IMR-90 (cell line): ENCODE measurements around the gene KCNK7. TPM values are rescaled to one million over a fixed set of nuclear protein-coding genes. Genes with fewer than 3 reads are reported as not detected.

Source experiments
- ATAC-seq: fragments of 200-7000 bp; cut with Tn5 transposase; 2 replicates; pipeline ENCODE4 v1.9.1; 2020; ENCODE audit warnings: low read depth, mild to moderate bottlenecking, moderate library complexity
- BruUV-seq: library from RNA; stranded (reverse); fragments of 400-500 nt; replicated peaks from 2 replicates; lab custom pipeline; 2021; lab: Mats Ljungman, UMichigan
- CTCF ChIA-PET: fragments of 300-600 bp; formaldehyde crosslinking; extraction: SDS; loops from one replicate; lab custom pipeline; 2021; ENCODE audit warnings: antibody characterized with exemption; lab: Yijun Ruan, JAX
- POLR2A ChIA-PET: fragments of 300-600 bp; sonication (Branson Sonifier 250); formaldehyde crosslinking; loops from one replicate; lab custom pipeline; 2022; ENCODE audit warnings: antibody characterized with exemption; ENCODE audit not compliant: unreplicated experiment; lab: Charles Lee
- DNase-seq: peaks from one replicate; pipeline ENCODE4 v3.0.0; 2013
- H2AFZ ChIP-seq: replicated peaks from 2 replicates; pipeline ENCODE3; 2013; ENCODE audit warnings: low read length, mild to moderate bottlenecking; ENCODE audit not compliant: poor library complexity
- H2AK5ac ChIP-seq: 2 replicates; pipeline ENCODE4 v1.6.1; 2013; ENCODE audit warnings: low read depth, low read length, inconsistent platforms
- H2AK9ac ChIP-seq: replicated peaks from 2 replicates; pipeline ENCODE3; 2013; ENCODE audit warnings: mild to moderate bottlenecking, low read depth, low read length, moderate library complexity; ENCODE audit not compliant: poor library complexity
- H2BK120ac ChIP-seq: 2 replicates; pipeline ENCODE4 v1.6.1; 2013; ENCODE audit warnings: low read depth, low read length, inconsistent platforms
- H2BK15ac ChIP-seq: 3 replicates; pipeline ENCODE4 v1.6.1; 2013; ENCODE audit warnings: low read depth, low read length, inconsistent platforms
- H2BK20ac ChIP-seq: 2 replicates; pipeline ENCODE4 v1.6.1; 2013; ENCODE audit warnings: low read depth, mild to moderate bottlenecking, inconsistent platforms, low read length, moderate library complexity
- H2BK5ac ChIP-seq: 2 replicates; pipeline ENCODE4 v1.6.1; 2013; ENCODE audit warnings: mild to moderate bottlenecking, low read depth, low read length, inconsistent platforms; ENCODE audit not compliant: poor library complexity, severe bottlenecking
- H3K14ac ChIP-seq: replicated peaks from 2 replicates; pipeline ENCODE4 v1.6.1; 2013; ENCODE audit warnings: low read depth, low read length, inconsistent platforms
- H3K18ac ChIP-seq: 2 replicates; pipeline ENCODE4 v1.6.1; 2013; ENCODE audit warnings: low read depth, low read length, control low read depth
- H3K23ac ChIP-seq: 2 replicates; pipeline ENCODE4 v1.6.1; 2013; ENCODE audit warnings: low read depth, low read length, inconsistent platforms
- H3K27ac ChIP-seq: 2 replicates; pipeline ENCODE4 v1.5.1; 2013; ENCODE audit warnings: mild to moderate bottlenecking, control low read depth, low read length; ENCODE audit not compliant: insufficient read depth
- H3K27me3 ChIP-seq: 2 replicates; pipeline ENCODE4 v1.6.1; 2013; ENCODE audit warnings: low read length; ENCODE audit not compliant: control insufficient read depth, insufficient read depth
- H3K36me3 ChIP-seq: 2 replicates; pipeline ENCODE4 v1.6.1; 2013; ENCODE audit warnings: low read length, mixed read lengths; ENCODE audit not compliant: control insufficient read depth, insufficient read depth
- H3K4ac ChIP-seq: 2 replicates; pipeline ENCODE4 v1.6.1; 2013; ENCODE audit warnings: low read depth, low read length, inconsistent platforms
- H3K4me1 ChIP-seq: 2 replicates; pipeline ENCODE4 v1.6.1; 2013; ENCODE audit warnings: low read length, mixed read lengths; ENCODE audit not compliant: control insufficient read depth, insufficient read depth
- H3K4me2 ChIP-seq: 2 replicates; pipeline ENCODE4 v1.6.1; 2013; ENCODE audit warnings: low read depth, mild to moderate bottlenecking, control low read depth, low read length, moderate library complexity
- H3K4me3 ChIP-seq: 2 replicates; pipeline ENCODE4 v1.5.1; 2013; ENCODE audit warnings: low read depth, mild to moderate bottlenecking, control low read depth, low read length, moderate library complexity; ENCODE audit not compliant: insufficient read depth
- H3K56ac ChIP-seq: 2 replicates; pipeline ENCODE4 v1.6.1; 2013; ENCODE audit warnings: low read length, inconsistent platforms; ENCODE audit not compliant: insufficient read depth; ENCODE audit errors: extremely low read depth
- H3K79me1 ChIP-seq, 2 experiments: 2 replicates each; pipeline ENCODE4 v1.6.1; 2013; ENCODE audit warnings: low read length in 2 of 2, inconsistent platforms in 1 of 2, low read depth in 1 of 2
- H3K9ac ChIP-seq: 2 replicates; pipeline ENCODE4 v1.6.1; 2013; ENCODE audit warnings: low read depth, low read length, control low read depth
- H3K9me1 ChIP-seq: 2 replicates; pipeline ENCODE4 v1.6.1; 2013; ENCODE audit warnings: low read length, inconsistent platforms; ENCODE audit not compliant: insufficient read depth
- H3K9me3 ChIP-seq: 2 replicates; pipeline ENCODE4 v1.6.1; 2013; ENCODE audit warnings: low read length; ENCODE audit not compliant: control insufficient read depth, insufficient read depth
- H4K20me1 ChIP-seq: 2 replicates; pipeline ENCODE4 v1.6.1; 2013; ENCODE audit warnings: low read length, inconsistent platforms; ENCODE audit not compliant: insufficient read depth
- H4K5ac ChIP-seq: 2 replicates; pipeline ENCODE4 v1.6.1; 2013; ENCODE audit warnings: mild to moderate bottlenecking, low read depth, low read length, control low read depth
- H4K8ac ChIP-seq, 2 experiments: 2 replicates each; pipeline ENCODE4 v1.6.1; 2013; ENCODE audit warnings: low read depth in 2 of 2, low read length in 2 of 2, control low read depth in 1 of 2, inconsistent platforms in 1 of 2
- H4K91ac ChIP-seq: 2 replicates; pipeline ENCODE4 v1.6.1; 2013; ENCODE audit warnings: low read depth, low read length, inconsistent platforms; ENCODE audit not compliant: insufficient read depth
- BHLHE40 ChIP-seq: fragments of 150-350 bp; IDR thresholded peaks from 2 replicates; pipeline ENCODE4 v1.6.1; 2016; ENCODE audit warnings: mild to moderate bottlenecking, low read depth, low read length
- FOS ChIP-seq: fragments of 150-350 bp; IDR thresholded peaks from 2 replicates; pipeline ENCODE4 v1.6.1; 2016; ENCODE audit warnings: low read depth, low read length
- MXI1 ChIP-seq: IDR thresholded peaks from 2 replicates; pipeline ENCODE4 v1.6.1; 2012; ENCODE audit warnings: low read depth, mild to moderate bottlenecking, low read length, moderate library complexity, borderline replicate concordance
- POLR2A ChIP-seq: IDR thresholded peaks from 2 replicates; pipeline ENCODE4 v1.6.1; 2012; ENCODE audit warnings: mild to moderate bottlenecking, low read depth, low read length
- RAD21 ChIP-seq: IDR thresholded peaks from 2 replicates; pipeline ENCODE4 v1.6.1; 2012; ENCODE audit warnings: low read length, improper control_type of control experiment
- RCOR1 ChIP-seq: IDR thresholded peaks from 2 replicates; pipeline ENCODE4 v1.6.1; 2012; ENCODE audit warnings: mild to moderate bottlenecking, low read length, improper control_type of control experiment; ENCODE audit not compliant: insufficient replicate concordance
- RFX5 ChIP-seq: IDR thresholded peaks from 2 replicates; pipeline ENCODE4 v1.8.0; 2012; ENCODE audit warnings: low read depth, mild to moderate bottlenecking, low read length, moderate library complexity
- WGBS, 2 experiments: methylation state at CpG; one replicate each; pipeline versions ENCODE4 v1.1.5 to v1.1.7; 2013; ENCODE audit warnings: missing lambda C conversion rate in 2 of 2; ENCODE audit not compliant: insufficient read length in 1 of 2; ENCODE audit errors: extremely low coverage in 2 of 2; 5-methylcytosine and 5-hydroxymethylcytosine counted together
- dilution Hi-C: fragments of 300-500 bp; cut with HindIII; formaldehyde crosslinking; loops from one replicate; pipeline ENCODE4 v1.14.3; 2018; ENCODE audit warnings: low sequenced_read_pairs; ENCODE audit not compliant: unreplicated experiment
- in situ Hi-C: fragments of 300-500 bp; cut with MboI; formaldehyde crosslinking; loops from 3 replicates; pipeline ENCODE4 v1.14.3; 2019; ENCODE audit warnings: low sequenced_read_pairs, inconsistent platforms, mixed read lengths
- intact Hi-C: fragments of 100-400 bp; cut with micrococcal nuclease; formaldehyde crosslinking; loops from 2 replicates; pipeline ENCODE4 v1.10.0; 2022
- polyA plus RNA-seq, 3 experiments: library from polyadenylated mRNA; depleted of rRNA; stranded (reverse); fragments of >200 nt; gene quantifications; 2 replicates each; pipeline ENCODE4 v1.2.3, GENCODE V29; 2012; ENCODE audit warnings: low replicate concordance in 1 of 3
- total RNA-seq: library from RNA; depleted of rRNA; stranded (reverse); fragments of >200 nt; gene quantifications from 2 replicates; pipeline ENCODE4 v1.2.3, GENCODE V29; 2012
- TF ChIP-seq, protein P1 (sequence below): fragments of 150-350 bp; IDR thresholded peaks from 2 replicates; pipeline ENCODE4 v1.6.1; 2016; ENCODE audit warnings: low read depth, mild to moderate bottlenecking, low read length, moderate library complexity, borderline replicate concordance
- TF ChIP-seq, protein P2 (sequence below): conservative IDR thresholded peaks from 2 replicates; pipeline ENCODE4 v1.5.1; 2012; ENCODE audit warnings: mild to moderate bottlenecking, low read depth, low read length, improper control_type of control experiment

KCNK7 gene
- total and polyA plus RNA-seq, 2 of the 4 experiments (the other 2 are of a cell fraction) = 0.09 TPM; not detected in 1

DNA sequence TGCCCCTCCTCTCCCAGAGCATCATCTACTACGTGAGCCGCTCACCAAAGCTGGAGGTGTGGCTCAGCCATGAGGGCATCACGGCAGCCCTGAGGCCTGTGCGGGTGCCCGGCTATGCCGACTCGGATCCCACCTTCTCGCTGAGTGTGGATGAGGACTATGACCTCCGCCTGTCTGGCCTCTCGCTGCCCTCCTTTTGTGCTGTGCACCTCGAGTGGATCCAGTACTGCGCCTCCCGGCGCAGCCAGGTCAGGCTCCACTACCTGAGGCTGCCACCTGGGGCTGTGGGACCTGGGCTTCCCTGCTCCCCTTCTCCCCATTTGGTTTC, 38.5 kb upstream of the KCNK7 start:
- no peak overlapping the region for H3K14ac ChIP-seq
- no peak overlapping the region for H2BK5ac ChIP-seq
- no peaks in the 10 kb centered on the region for H3K27me3 ChIP-seq
- no peak overlapping the region for H2BK20ac ChIP-seq
- intact Hi-C loops = no loop called here
- peaks cover 15 to 22% of the 10 kb centered on the region in 2 experiments for H3K79me1 ChIP-seq
- no peaks in the 10 kb centered on the region; the same call in 1 of the 2 replicates for H3K9me1 ChIP-seq
- ChIA-PET CTCF (no interaction called here), POLR2A (no interaction called here)
- no peak overlapping the region for H2AK5ac ChIP-seq
- H3K23ac ChIP-seq = no peak overlapping the region
- H4K8ac ChIP-seq = no peak overlapping the region
- no TSS peak for BruUV-seq
- H2BK15ac ChIP-seq = no peak overlapping the region
- peaks cover 12% of the 10 kb centered on the region; the same call in 1 of the 2 replicates for H4K20me1 ChIP-seq
- no peak overlapping the region for H2AFZ ChIP-seq
- H3K4me1 ChIP-seq = peaks cover 6% of the 10 kb centered on the region
- H2AK9ac ChIP-seq = no peak overlapping the region
- H4K5ac ChIP-seq = no peak overlapping the region
- no peak overlapping the region for H3K4ac ChIP-seq
- in situ Hi-C loops = no loop called here
- no peak overlapping the region for H4K91ac ChIP-seq
- dilution Hi-C loops = no loop called here
- H3K9ac ChIP-seq = no peak overlapping the region
- no peak for TF ChIP-seq MXI1
- TF ChIP-seq RAD21 = no peak
- TF ChIP-seq RFX5 = no peak
- TF ChIP-seq, protein P1, sequence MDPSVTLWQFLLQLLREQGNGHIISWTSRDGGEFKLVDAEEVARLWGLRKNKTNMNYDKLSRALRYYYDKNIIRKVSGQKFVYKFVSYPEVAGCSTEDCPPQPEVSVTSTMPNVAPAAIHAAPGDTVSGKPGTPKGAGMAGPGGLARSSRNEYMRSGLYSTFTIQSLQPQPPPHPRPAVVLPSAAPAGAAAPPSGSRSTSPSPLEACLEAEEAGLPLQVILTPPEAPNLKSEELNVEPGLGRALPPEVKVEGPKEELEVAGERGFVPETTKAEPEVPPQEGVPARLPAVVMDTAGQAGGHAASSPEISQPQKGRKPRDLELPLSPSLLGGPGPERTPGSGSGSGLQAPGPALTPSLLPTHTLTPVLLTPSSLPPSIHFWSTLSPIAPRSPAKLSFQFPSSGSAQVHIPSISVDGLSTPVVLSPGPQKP = no peak
- no peak for TF ChIP-seq FOS
- no peak for TF ChIP-seq BHLHE40
- TF ChIP-seq RCOR1 = no peak
- TF ChIP-seq POLR2A = no peak
- TF ChIP-seq, protein P2, sequence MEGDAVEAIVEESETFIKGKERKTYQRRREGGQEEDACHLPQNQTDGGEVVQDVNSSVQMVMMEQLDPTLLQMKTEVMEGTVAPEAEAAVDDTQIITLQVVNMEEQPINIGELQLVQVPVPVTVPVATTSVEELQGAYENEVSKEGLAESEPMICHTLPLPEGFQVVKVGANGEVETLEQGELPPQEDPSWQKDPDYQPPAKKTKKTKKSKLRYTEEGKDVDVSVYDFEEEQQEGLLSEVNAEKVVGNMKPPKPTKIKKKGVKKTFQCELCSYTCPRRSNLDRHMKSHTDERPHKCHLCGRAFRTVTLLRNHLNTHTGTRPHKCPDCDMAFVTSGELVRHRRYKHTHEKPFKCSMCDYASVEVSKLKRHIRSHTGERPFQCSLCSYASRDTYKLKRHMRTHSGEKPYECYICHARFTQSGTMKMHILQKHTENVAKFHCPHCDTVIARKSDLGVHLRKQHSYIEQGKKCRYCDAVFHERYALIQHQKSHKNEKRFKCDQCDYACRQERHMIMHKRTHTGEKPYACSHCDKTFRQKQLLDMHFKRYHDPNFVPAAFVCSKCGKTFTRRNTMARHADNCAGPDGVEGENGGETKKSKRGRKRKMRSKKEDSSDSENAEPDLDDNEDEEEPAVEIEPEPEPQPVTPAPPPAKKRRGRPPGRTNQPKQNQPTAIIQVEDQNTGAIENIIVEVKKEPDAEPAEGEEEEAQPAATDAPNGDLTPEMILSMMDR = no peak
- no peak overlapping the region for H3K27ac ChIP-seq
- H3K9me3 ChIP-seq = no peaks in the 10 kb centered on the region
- peaks cover 64% of the 10 kb centered on the region for H3K36me3 ChIP-seq
- WGBS, 2 experiments = 97% methylated on average over 5 of the region's 14 CpGs; no CpG with 5 or more reads in 1 of the 2 experiments
- DNase-seq (no peak), ATAC-seq (no peak)
- no peak overlapping the region for H2BK120ac ChIP-seq
- no peak overlapping the region for H3K18ac ChIP-seq
- no peak overlapping the region for H3K4me2 ChIP-seq
- no peak overlapping the region for H3K56ac ChIP-seq
- no peak overlapping the region for H3K4me3 ChIP-seq
